Endometrial microvascular endothelial cells (primary cell): ENCODE measurements around the gene FAM13C. TPM values are rescaled to one million over a fixed set of nuclear protein-coding genes. Genes with fewer than 3 reads are reported as not detected.

ENCODE experiments used
- in situ Hi-C: cut with HindIII; loops from 2 replicates; pipeline ENCODE4 v1.10.0; 2017; ENCODE audit warnings: low sequenced_read_pairs, low pct_unique_long_range_greater_than_20kb; ENCODE audit errors: inconsistent ontology term
- total RNA-seq: library from RNA; depleted of rRNA; stranded (reverse); fragments of >200 nt; gene quantifications from one replicate; pipeline ENCODE4 v1.2.3, GENCODE V29; 2015; ENCODE audit errors: inconsistent ontology term

Gene FAM13C
- total RNA-seq, 1 donor from 2014 or later, result not detected

DNA sequence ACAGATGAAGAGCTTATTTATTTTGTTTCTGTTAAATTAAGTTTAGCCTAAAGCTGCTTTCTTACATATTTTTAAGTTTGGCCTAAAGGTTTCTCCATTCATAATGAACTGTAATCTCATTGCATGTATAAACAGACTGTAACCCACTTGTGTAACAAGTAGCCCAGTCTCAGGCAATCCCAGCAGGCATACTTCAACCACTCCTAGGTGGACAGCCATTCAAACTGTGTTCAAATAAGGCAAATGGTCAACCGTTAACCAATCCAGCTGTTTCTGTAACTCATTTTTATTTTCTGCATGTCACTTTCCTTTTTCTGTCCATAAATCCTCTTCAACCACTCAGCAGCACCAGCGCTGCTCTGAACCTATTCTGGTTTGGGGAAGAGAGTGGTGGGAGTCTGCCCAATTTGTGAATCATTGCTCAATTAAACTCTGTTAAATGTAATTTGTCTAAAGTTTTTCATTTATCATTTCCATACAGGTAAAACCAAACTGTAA lies 150.0 kb downstream of the FAM13C start:
- in situ Hi-C loops, result no loop called here

DNA sequence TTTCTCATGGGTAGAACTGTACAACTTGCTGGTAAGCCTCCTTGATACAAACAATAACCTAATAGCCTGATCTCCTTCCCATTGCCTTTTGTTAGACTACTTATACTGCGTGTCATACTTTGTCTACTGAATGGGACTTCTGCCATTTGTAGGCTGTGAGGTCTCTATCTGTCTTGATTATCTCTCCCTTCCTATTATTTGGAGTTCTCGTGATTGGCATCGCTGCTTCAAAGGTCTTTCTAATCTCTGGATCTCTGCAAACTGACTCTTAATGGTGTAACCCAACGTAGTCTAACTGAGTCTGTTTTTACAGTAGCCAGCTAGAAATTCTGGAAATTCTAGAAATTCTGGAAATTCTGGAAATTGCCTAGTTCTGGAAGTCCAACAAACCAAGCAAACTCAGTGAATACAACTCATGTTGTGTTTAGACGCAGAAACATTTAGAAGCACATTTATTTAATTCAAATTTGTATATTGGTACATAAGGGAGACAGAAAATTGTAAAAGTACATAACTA lies 156.1 kb downstream of the FAM13C start:
- in situ Hi-C loops, result no loop called here

Other genes starting within 250 kb of the FAM13C start
- gene PHYHIPL, start 185.9 kb downstream of the FAM13C start, total RNA-seq, result not detected